HG03432 (cell line): ENCODE results near the gene MDFI.

Experiments used
- ATAC-seq: cut with Tn5 transposase; IDR thresholded peaks from one replicate; pipeline ENCODE4 v1.9.1; 2021; ENCODE audit warnings: mild to moderate bottlenecking, moderate library complexity; ENCODE audit not compliant: unreplicated experiment

Gene MDFI

GRCh38 chr6:41700463-41701347 lies 62.4 kb downstream of the MDFI start:
- no peak for ATAC-seq

GRCh38 chr6:41702089-41702745 lies 63.9 kb downstream of the MDFI start:
- ATAC-seq: no peak

- no peak for ATAC-seq
These were observed 64.7 kb downstream of the MDFI start for GRCh38 chr6:41702771-41703494.
